AG04449 (cell line): ENCODE measurements around the gene RNF227.

Experiments used
- CTCF ChIA-PET: fragments of 350-600 bp; formaldehyde crosslinking; extraction: SDS; loops from one replicate; lab custom pipeline; 2021; ENCODE audit warnings: antibody characterized with exemption; lab: Yijun Ruan, JAX
- POLR2A ChIA-PET: fragments of 400-600, 350-600 bp; formaldehyde crosslinking; extraction: SDS; loops from one replicate; lab custom pipeline; 2020; ENCODE audit warnings: antibody characterized with exemption, inconsistent platforms; lab: Yijun Ruan, JAX
- DNase-seq: peaks from one replicate; pipeline ENCODE4 v3.0.0-alpha.2; 2010; ENCODE audit warnings: low read depth, low spot score
- H3K4me3 ChIP-seq: 2 replicates; pipeline ENCODE4 v1.5.1; 2011; ENCODE audit warnings: low read depth, mild to moderate bottlenecking, control low read depth, low read length
- TF ChIP-seq, protein P1 (sequence below): IDR thresholded peaks from one replicate; pipeline ENCODE4 v1.5.1; 2011; ENCODE audit warnings: mild to moderate bottlenecking, moderate library complexity, low read length, control low read depth, inconsistent platforms; ENCODE audit not compliant: insufficient read depth; ENCODE audit errors: missing control alignments

The RNF227 gene

DNA sequence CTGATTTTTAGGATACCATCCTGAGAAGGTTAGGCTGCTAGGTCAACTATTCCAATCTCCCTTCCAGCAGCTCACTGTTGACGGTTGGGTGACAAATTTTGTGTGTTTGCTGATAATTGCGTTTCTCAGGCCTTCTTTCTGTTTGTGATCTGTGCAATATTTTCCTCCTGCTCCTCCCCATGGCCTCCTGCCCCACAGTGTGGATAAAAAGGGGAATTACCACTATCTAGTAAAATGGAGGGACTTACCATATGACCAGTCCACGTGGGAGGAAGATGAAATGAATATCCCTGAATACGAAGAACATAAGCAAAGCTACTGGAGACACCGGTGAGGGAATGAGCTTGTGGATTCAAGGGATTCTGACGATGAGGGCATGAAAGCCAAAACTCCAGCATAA is 18.3 kb downstream of the RNF227 start:
- TF ChIP-seq, protein P1, sequence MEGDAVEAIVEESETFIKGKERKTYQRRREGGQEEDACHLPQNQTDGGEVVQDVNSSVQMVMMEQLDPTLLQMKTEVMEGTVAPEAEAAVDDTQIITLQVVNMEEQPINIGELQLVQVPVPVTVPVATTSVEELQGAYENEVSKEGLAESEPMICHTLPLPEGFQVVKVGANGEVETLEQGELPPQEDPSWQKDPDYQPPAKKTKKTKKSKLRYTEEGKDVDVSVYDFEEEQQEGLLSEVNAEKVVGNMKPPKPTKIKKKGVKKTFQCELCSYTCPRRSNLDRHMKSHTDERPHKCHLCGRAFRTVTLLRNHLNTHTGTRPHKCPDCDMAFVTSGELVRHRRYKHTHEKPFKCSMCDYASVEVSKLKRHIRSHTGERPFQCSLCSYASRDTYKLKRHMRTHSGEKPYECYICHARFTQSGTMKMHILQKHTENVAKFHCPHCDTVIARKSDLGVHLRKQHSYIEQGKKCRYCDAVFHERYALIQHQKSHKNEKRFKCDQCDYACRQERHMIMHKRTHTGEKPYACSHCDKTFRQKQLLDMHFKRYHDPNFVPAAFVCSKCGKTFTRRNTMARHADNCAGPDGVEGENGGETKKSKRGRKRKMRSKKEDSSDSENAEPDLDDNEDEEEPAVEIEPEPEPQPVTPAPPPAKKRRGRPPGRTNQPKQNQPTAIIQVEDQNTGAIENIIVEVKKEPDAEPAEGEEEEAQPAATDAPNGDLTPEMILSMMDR, result peak; percentile 44
- no peak overlapping the region for H3K4me3 ChIP-seq
- ChIA-PET CTCF (interaction anchor here (0.7 to 24.3 kb wide), 20 partner anchors 8 to 154 kb away, joined by 3 to 499 read pairs (median 5); partner anchors contain the start of genes CHD3, CYB5D1, KCNAB3 and KDM6B), POLR2A (no interaction called here)
- no peak for DNase-seq

DNA sequence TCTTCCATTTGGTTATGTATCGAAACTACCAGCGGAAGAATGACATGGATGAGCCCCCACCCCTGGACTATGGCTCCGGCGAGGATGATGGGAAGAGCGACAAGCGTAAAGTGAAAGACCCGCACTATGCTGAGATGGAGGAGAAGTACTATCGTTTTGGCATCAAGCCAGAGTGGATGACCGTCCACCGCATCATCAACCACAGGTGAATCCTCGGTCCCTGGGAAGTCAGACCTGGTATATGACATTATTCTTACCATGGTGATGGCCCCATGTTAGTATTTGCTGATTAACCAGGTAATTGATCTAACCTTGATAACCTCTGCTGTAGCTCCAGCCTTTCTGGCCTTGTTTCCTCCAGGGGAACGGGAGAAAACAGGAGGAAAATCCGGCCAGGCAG is 19.0 kb downstream of the RNF227 start:
- ChIA-PET CTCF (interaction anchor here (0.7 to 24.3 kb wide), 14 partner anchors 8 to 153 kb away, joined by 3 to 499 read pairs (median 10); partner anchors contain the start of genes CHD3, CYB5D1, KCNAB3 and NAA38), POLR2A (no interaction called here)
- no peak overlapping the region for H3K4me3 ChIP-seq
- TF ChIP-seq, protein P1, result no peak
- DNase-seq, result no peak

DNA sequence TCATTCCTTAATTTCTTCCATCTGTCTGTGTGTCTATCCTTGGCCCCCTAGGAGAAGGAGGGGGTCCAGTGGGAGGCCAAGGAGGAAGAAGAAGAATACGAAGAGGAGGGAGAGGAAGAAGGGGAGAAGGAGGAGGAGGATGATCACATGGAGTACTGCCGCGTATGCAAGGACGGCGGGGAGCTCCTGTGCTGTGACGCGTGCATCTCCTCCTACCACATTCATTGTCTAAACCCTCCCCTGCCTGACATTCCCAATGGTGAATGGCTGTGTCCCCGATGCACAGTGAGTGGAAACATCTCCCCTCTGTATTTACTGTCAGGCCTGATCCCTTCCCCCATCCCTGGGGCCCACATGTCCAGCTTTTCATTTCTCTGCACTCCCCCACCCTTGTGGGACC is 21.2 kb downstream of the RNF227 start:
- ChIA-PET CTCF (interaction anchor here (0.9 to 1.7 kb wide), 6 partner anchors 18 to 151 kb away, joined by 3 to 14 read pairs (median 5); no protein-coding TSS in a partner anchor), POLR2A (no interaction called here)
- TF ChIP-seq, protein P1, result no peak
- H3K4me3 ChIP-seq, result no peak overlapping the region
- DNase-seq, result no peak

- no peak for DNase-seq
- ChIA-PET POLR2A (no interaction called here), CTCF (interaction anchor here (1.0 to 1.7 kb wide), 6 partner anchors 18 to 151 kb away, joined by 3 to 14 read pairs (median 5); no protein-coding TSS in a partner anchor)
- no peak overlapping the region for H3K4me3 ChIP-seq
- TF ChIP-seq, protein P1, result no peak
Measured at GRCh38 chr17:7894226-7894625, 21.9 kb downstream of the RNF227 start.

DNA sequence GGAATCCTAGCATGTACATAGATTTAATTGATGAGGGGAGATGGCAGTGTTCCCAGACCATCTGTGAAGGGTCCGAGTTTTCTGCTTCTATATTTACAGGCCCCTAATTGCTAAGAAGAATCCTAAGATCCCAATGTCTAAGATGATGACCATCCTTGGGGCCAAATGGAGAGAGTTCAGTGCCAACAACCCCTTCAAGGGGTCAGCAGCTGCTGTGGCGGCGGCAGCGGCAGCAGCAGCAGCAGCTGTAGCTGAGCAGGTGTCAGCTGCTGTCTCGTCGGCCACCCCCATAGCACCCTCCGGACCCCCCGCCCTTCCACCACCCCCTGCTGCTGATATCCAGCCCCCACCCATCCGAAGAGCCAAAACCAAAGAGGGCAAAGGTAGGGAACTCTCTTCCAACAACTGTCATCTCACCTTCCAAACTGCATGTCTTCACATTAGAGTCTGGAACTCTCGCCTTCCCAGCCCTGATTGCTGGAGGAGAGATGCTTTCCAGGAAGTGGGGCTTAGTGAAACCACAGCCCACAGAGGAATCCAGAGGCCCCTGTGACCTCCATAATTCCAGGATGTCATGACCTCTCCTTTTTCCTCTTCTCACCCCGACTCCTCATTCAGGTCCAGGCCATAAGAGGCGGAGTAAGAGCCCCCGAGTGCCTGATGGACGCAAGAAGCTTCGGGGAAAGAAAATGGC is 22.8 kb downstream of the RNF227 start:
- DNase-seq, result no peak
- CTCF ChIA-PET, result interaction anchor here (0.6 to 2.0 kb wide), 5 partner anchors 10 to 96 kb away, joined by 3 to 6 read pairs (median 3); no protein-coding TSS in a partner anchor
- POLR2A ChIA-PET, result no interaction called here
- no peak overlapping the region for H3K4me3 ChIP-seq
- TF ChIP-seq, protein P1, result no peak
